ENCODE results near the gene PRDM5. TPM values are rescaled to one million over a fixed set of nuclear protein-coding genes. Genes with fewer than 3 reads are reported as not detected.
A peak's percentile ranks its signal among the peaks of the same experiment; 100 is the strongest.

Gene PRDM5
- total RNA-seq, 2 donors from 2014 or later = 9.2 to 9.3 TPM

- H3K4me3 ChIP-seq = no peak overlapping the region
- H3K36me3 ChIP-seq = no peaks in the 10 kb centered on the region
- H3K27ac ChIP-seq = no peak overlapping the region
- H3K4me1 ChIP-seq = no peaks in the 10 kb centered on the region
- peak; percentile 61 for TF ChIP-seq CTCF (IDR thresholded peaks at IDR 0.05)
- peak; percentile 62 for DNase-seq
- intact Hi-C loops (cut with DNase I) = no loop called here
- no peaks in the 10 kb centered on the region for H3K27me3 ChIP-seq
- no peak overlapping the region for H3K9ac ChIP-seq (ENCODE audit: low read depth in 2 of 2, low read length in 2 of 2)
- H3K9me3 ChIP-seq = no peaks in the 10 kb centered on the region
Measured at GRCh38 chr4:120843849-120844527, 78.5 kb downstream of the PRDM5 start.

DNA sequence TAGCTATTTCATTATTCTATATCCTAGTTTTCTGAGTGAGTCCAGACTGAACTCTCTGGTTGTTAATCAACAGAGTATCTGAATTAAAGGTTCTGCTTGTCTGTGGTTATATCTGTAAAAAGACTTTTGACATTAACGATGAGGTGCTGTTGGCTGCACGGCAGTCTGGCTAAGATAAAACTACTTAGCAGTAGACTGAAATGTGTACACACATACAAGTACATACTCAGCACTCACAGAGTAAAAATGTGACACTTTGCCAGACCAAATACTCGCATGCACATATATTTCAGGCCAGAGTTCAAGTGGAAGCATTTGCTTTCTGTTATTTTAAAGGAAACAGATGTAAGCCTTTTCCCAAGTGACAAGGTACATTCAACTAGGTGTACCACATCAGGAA, 80.5 kb downstream of the PRDM5 start:
- Histone ChIP-seq H3K27ac (no peak overlapping the region), H3K9ac (ENCODE audit: low read depth in 2 of 2, low read length in 2 of 2) (no peak overlapping the region), H3K4me3 (no peak overlapping the region), H3K4me1 (no peaks in the 10 kb centered on the region), H3K27me3 (no peaks in the 10 kb centered on the region), H3K36me3 (no peaks in the 10 kb centered on the region), H3K9me3 (no peaks in the 10 kb centered on the region)
- intact Hi-C loops (cut with DNase I) = no loop called here
- TF ChIP-seq CTCF (IDR thresholded peaks at IDR 0.05) = no peak
- DNase-seq = no peak

DNA sequence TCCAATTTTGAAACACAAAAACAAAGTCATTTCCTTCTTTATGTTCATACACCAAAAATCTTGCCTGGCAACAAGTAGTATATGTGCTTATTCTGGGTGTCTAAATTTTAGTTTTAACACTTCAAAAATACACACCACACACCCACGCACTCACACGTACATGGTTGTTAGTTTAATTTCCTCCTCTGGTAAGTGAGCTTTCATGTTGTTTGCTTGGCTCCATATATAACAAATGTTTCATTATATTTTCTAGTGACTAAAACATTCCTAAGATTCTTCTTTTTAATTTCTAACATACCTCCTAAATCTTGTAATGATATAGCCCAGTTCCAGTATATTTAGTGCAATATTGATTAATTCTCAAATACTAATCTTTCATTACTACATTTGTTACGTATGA, 80.9 kb downstream of the PRDM5 start:
- Histone ChIP-seq H3K4me3 (no peak overlapping the region), H3K36me3 (no peaks in the 10 kb centered on the region), H3K9ac (ENCODE audit: low read depth in 2 of 2, low read length in 2 of 2) (no peak overlapping the region), H3K27ac (no peak overlapping the region), H3K27me3 (no peaks in the 10 kb centered on the region), H3K4me1 (no peaks in the 10 kb centered on the region), H3K9me3 (no peaks in the 10 kb centered on the region)
- TF ChIP-seq CTCF (IDR thresholded peaks at IDR 0.05) = no peak
- intact Hi-C loops (cut with DNase I) = no loop called here
- no peak for DNase-seq

DNA sequence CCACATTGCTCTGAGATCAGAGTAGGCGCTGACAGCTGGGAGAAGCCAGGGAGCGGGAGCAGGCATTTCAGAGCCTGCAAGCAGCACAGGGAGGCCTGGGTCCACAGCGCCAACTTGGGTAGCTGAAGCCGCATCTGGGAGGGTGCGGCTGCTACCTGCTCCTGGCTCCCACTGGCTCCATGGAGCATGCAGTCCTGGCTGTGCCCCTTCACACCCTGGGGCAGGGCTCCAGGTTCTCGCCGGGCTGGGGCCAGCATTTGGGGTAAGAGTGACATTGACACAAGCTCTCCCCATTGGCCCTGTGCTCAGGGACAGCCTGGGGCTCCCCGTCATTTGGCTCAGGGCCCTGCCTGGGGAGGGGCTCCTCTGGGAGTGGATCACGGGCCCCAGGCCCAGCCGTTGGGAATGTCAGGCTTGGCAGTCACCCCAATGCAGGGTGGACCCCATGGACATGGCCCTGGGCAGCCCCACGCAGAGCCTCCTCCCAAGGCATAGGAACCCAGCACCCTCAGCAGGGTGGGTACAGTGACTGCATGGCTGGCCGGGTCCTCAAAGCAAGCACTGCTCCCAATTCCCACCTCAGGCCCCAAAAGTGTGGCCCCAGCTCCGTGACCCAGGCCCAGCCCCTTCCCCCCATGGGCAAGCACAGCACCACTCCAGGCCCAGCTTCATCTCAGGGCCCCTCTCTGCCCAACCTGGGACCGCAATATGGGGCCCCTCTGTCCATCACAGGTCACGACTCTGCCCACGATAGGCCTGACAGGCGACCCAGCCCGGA, 82.4 kb downstream of the PRDM5 start:
- Histone ChIP-seq H3K9me3 (no peaks in the 10 kb centered on the region), H3K27ac (no peak overlapping the region), H3K4me1 (no peaks in the 10 kb centered on the region), H3K4me3 (no peak overlapping the region), H3K27me3 (no peaks in the 10 kb centered on the region), H3K9ac (ENCODE audit: low read depth in 2 of 2, low read length in 2 of 2) (no peak overlapping the region), H3K36me3 (no peaks in the 10 kb centered on the region)
- intact Hi-C loops (cut with DNase I) = loop anchor here (10.0 kb wide), 1 partner anchor 255 kb away; no protein-coding TSS in a partner anchor
- no peak for TF ChIP-seq CTCF (IDR thresholded peaks at IDR 0.05)
- DNase-seq = no peak

- no peaks in the 10 kb centered on the region for H3K27me3 ChIP-seq
- no peak overlapping the region for H3K4me3 ChIP-seq
- H3K9me3 ChIP-seq = no peaks in the 10 kb centered on the region
- no peak for DNase-seq
- H3K9ac ChIP-seq (ENCODE audit: low read depth in 2 of 2, low read length in 2 of 2) = no peak overlapping the region
- no peaks in the 10 kb centered on the region for H3K36me3 ChIP-seq
- intact Hi-C loops (cut with DNase I) = loop anchor here (10.0 kb wide), 1 partner anchor 255 kb away; no protein-coding TSS in a partner anchor
- no peak overlapping the region for H3K27ac ChIP-seq
- TF ChIP-seq CTCF (IDR thresholded peaks at IDR 0.05) = no peak
- no peaks in the 10 kb centered on the region for H3K4me1 ChIP-seq
Measured at GRCh38 chr4:120839334-120839973, 83.1 kb downstream of the PRDM5 start.
